Astrocyte (in vitro differentiated cells and primary cell): ENCODE results near the gene ANAPC13.

Experiments
- CTCF ChIP-seq: IDR thresholded peaks from 2 replicates; pipeline ENCODE4 v1.5.1; 2011; ENCODE audit warnings: low read depth, mild to moderate bottlenecking, inconsistent platforms, low read length, moderate library complexity; ENCODE audit not compliant: insufficient read depth
- EZH2 ChIP-seq: IDR thresholded peaks from 2 replicates; pipeline ENCODE4 v1.6.1; 2012; ENCODE audit warnings: mild to moderate bottlenecking, low read length, inconsistent platforms; ENCODE audit not compliant: insufficient read depth

- TF ChIP-seq CTCF (no peak), EZH2 (no peak)
Measured at GRCh38 chr3:134441821-134442220, 44.0 kb downstream of the ANAPC13 start.
